GM12878 (cell line): ENCODE results near the gene ST6GAL2. TPM values are rescaled to one million over a fixed set of nuclear protein-coding genes. Genes with fewer than 3 reads are reported as not detected.

Experiments used
- ATAC-seq: fragments of 200-7000 bp; cut with Tn5 transposase; 3 replicates; pipeline ENCODE4 v1.9.1; 2020; ENCODE audit warnings: mild to moderate bottlenecking, moderate library complexity
- BruUV-seq: library from RNA; stranded (reverse); fragments of 400-500 nt; replicated peaks from 2 replicates; lab custom pipeline; 2021; lab: Mats Ljungman, UMichigan
- CTCF ChIA-PET: fragments of 300-600 bp; sonication (Branson Sonifier 250); formaldehyde crosslinking; extraction: SDS; loops from one replicate; lab custom pipeline; 2021; ENCODE audit warnings: inconsistent platforms; lab: Yijun Ruan, JAX
- POLR2A ChIA-PET: fragments of 350-600 bp; formaldehyde crosslinking; extraction: SDS; loops from one replicate; lab custom pipeline; 2021; ENCODE audit warnings: inconsistent platforms; lab: Charles Lee
- RAD21 ChIA-PET: fragments of 300-600 bp; sonication (Branson Sonifier 250); formaldehyde crosslinking; loops from one replicate; lab custom pipeline; 2023; ENCODE audit warnings: antibody characterized with exemption; ENCODE audit not compliant: unreplicated experiment; lab: Charles Lee
- SMC1A ChIA-PET: fragments of 300-600 bp; sonication (Branson Sonifier 250); formaldehyde crosslinking; loops from one replicate; lab custom pipeline; 2023; ENCODE audit not compliant: unreplicated experiment, uncharacterized antibody; lab: Charles Lee
- DNase-seq: peaks from one replicate; pipeline ENCODE4 v3.0.0-alpha.2; 2011; ENCODE audit warnings: low read depth, low spot score
- FAIRE-seq: peaks from 3 replicates; lab custom pipeline; 2011; peaks lifted over from hg19 to GRCh38; lab: Jason Lieb, UNC
- H2AFZ ChIP-seq: 2 replicates; pipeline ENCODE4 v1.6.0; 2011; ENCODE audit warnings: low read depth, low read length, control low read depth; ENCODE audit not compliant: control insufficient read depth
- H3K27ac ChIP-seq: 2 replicates; pipeline ENCODE4 v1.5.1; 2011; ENCODE audit warnings: control low read depth; ENCODE audit not compliant: control insufficient read depth, insufficient read depth
- H3K27me3 ChIP-seq, 2 experiments: replicated peaks in 1 of 2; 2 replicates each; pipeline versions ENCODE4 v1.6.0 to v1.6.1; 2011; ENCODE audit warnings: low read length in 1 of 2; ENCODE audit not compliant: control insufficient read depth in 2 of 2, insufficient read depth in 2 of 2
- H3K36me3 ChIP-seq, 2 experiments: 2 replicates each; pipeline ENCODE4 v1.5.1; 2011; ENCODE audit warnings: low read length in 1 of 2; ENCODE audit not compliant: control insufficient read depth in 2 of 2, insufficient read depth in 2 of 2
- H3K4me1 ChIP-seq: 2 replicates; pipeline ENCODE4 v1.6.1; 2011; ENCODE audit warnings: mild to moderate bottlenecking, low read length, moderate library complexity, mixed read lengths; ENCODE audit not compliant: control insufficient read depth, insufficient read depth
- H3K4me2 ChIP-seq: 2 replicates; pipeline ENCODE4 v1.6.0; 2011; ENCODE audit warnings: control low read depth; ENCODE audit not compliant: control insufficient read depth, insufficient read depth
- H3K4me3 ChIP-seq: fragments of 200-600 bp; sonication (generic); 2 replicates; pipeline ENCODE4 v1.5.1; 2016
- H3K79me2 ChIP-seq: 2 replicates; pipeline ENCODE4 v1.6.0; 2011; ENCODE audit warnings: low read length; ENCODE audit not compliant: control insufficient read depth, insufficient read depth
- H3K9ac ChIP-seq: 2 replicates; pipeline ENCODE4 v1.8.0; 2011; ENCODE audit warnings: low read length, control low read depth, mixed read lengths; ENCODE audit not compliant: control insufficient read depth, insufficient read depth
- H3K9me3 ChIP-seq: replicated peaks from 3 replicates; pipeline ENCODE4 v1.5.1; 2011; ENCODE audit warnings: mild to moderate bottlenecking, low read length; ENCODE audit not compliant: control insufficient read depth, insufficient read depth
- H4K20me1 ChIP-seq: 2 replicates; pipeline ENCODE4 v1.6.0; 2011; ENCODE audit not compliant: control insufficient read depth, insufficient read depth
- CEBPZ ChIP-seq: fragments of 150-350 bp; IDR thresholded peaks from 2 replicates; pipeline ENCODE4 v1.6.1; 2016; ENCODE audit warnings: low read depth, low read length
- EP300 ChIP-seq, 2 experiments: fragments of 150-350 bp in 1 of 2; IDR thresholded peaks; 2 replicates each; pipeline ENCODE4 v1.6.1; 2011 to 2012; ENCODE audit warnings: low read depth in 2 of 2, low read length in 2 of 2, borderline replicate concordance in 1 of 2, improper control_type of control experiment in 1 of 2, inconsistent platforms in 1 of 2; ENCODE audit not compliant: control insufficient read depth in 1 of 2
- HCFC1 ChIP-seq: fragments of 150-350 bp; IDR thresholded peaks from 2 replicates; pipeline ENCODE4 v1.6.1; 2014; ENCODE audit warnings: low read length
- HDAC2 ChIP-seq: fragments of 200-600 bp; sonication (generic); IDR thresholded peaks from 2 replicates; pipeline ENCODE4 v1.6.1; 2017
- HDAC6 ChIP-seq: fragments of 200-600 bp; sonication (generic); IDR thresholded peaks from one replicate; pipeline ENCODE4 v1.8.0; 2017; ENCODE audit warnings: antibody characterized with exemption; ENCODE audit not compliant: unreplicated experiment
- KDM1A ChIP-seq: fragments of 200-600 bp; sonication (generic); IDR thresholded peaks from 2 replicates; pipeline ENCODE4 v1.6.1; 2016; ENCODE audit warnings: borderline replicate concordance
- SPI1 ChIP-seq: IDR thresholded peaks from 2 replicates; pipeline ENCODE4 v1.6.1; 2011; ENCODE audit warnings: low read depth, mild to moderate bottlenecking, low read length, moderate library complexity, borderline replicate concordance; ENCODE audit not compliant: insufficient read depth
- TCF12 ChIP-seq: IDR thresholded peaks from 2 replicates; pipeline ENCODE4 v1.6.1; 2011; ENCODE audit warnings: low read depth, mild to moderate bottlenecking, low read length
- ZBTB4 ChIP-seq: fragments of 450-650 bp; formaldehyde crosslinking; IDR thresholded peaks from 2 replicates; pipeline ENCODE4 v1.4.0; 2022; ENCODE audit warnings: mild to moderate bottlenecking, moderate library complexity
- ZNF207 ChIP-seq: fragments of 450-650 bp; IDR thresholded peaks from 2 replicates; pipeline ENCODE4 v1.6.1; 2014; ENCODE audit warnings: antibody characterized with exemption, mild to moderate bottlenecking, borderline replicate concordance
- ZSCAN29 ChIP-seq: fragments of 450-650 bp; IDR thresholded peaks from 2 replicates; pipeline ENCODE4 v1.6.1; 2017; ENCODE audit warnings: mild to moderate bottlenecking, moderate library complexity
- WGBS: methylation state at CpG from one replicate; pipeline ENCODE4 v1.1.6; 2016; ENCODE audit warnings: low lambda C conversion rate; ENCODE audit not compliant: insufficient replicate concordance, insufficient coverage; ENCODE audit errors: missing lambda C conversion rate; 5-methylcytosine and 5-hydroxymethylcytosine counted together
- in situ Hi-C: fragments of 300-500 bp; cut with MboI; formaldehyde crosslinking; loops from 9 replicates; pipeline ENCODE4 v1.14.3; 2018; ENCODE audit warnings: mixed read lengths
- intact Hi-C: fragments of 100-400 bp; cut with micrococcal nuclease; formaldehyde crosslinking; loops from one replicate; pipeline ENCODE4 v1.14.2; 2022; ENCODE audit not compliant: unreplicated experiment
- polyA plus RNA-seq, 11 experiments: library from polyadenylated mRNA; depleted of rRNA in 4 of 11; unstranded in 6 of 11; stranded (reverse) in 5 of 11; fragments of >200 nt; fragmentation: Nextera tagmentation in 4 of 11; fragmentation: Illumina TruSeq in 1 of 11; extraction: Ambion mirVana in 4 of 11; extraction: Trizol in 1 of 11; gene quantifications; 1 replicate in 1 of 11; 2 replicates in 10 of 11; pipeline versions ENCODE4 v1.2.1 to v1.2.3, GENCODE V29; 2011 to 2016; ENCODE audit warnings: inconsistent platforms in 2 of 11, missing spikeins in 2 of 11, low read depth in 1 of 11
- total RNA-seq, 4 experiments: library from RNA; depleted of rRNA in 3 of 4; stranded (reverse); fragments of >200 nt in 3 of 4; fragmentation: Illumina TruSeq in 1 of 4; extraction: Trizol in 1 of 4; gene quantifications; 2 replicates each; pipeline versions ENCODE4 v1.2.1 to v1.2.3, GENCODE V29; 2013 to 2021

The ST6GAL2 gene
- total and polyA plus RNA-seq, 10 of the 15 experiments (the other 5 are each of a cell fraction or from before 2014, with no cell fraction given): not detected

- no TSS peak for BruUV-seq
- POLR2A ChIA-PET: no interaction called here
- no peak for ATAC-seq
- Histone ChIP-seq H3K9me3 (no peaks in the 10 kb centered on the region), H3K4me1 (no peaks in the 10 kb centered on the region), H3K79me2 (no peaks in the 10 kb centered on the region), H4K20me1 (no peaks in the 10 kb centered on the region), H3K4me3 (no peak overlapping the region), H2AFZ (no peak overlapping the region), H3K4me2 (no peak overlapping the region), H3K27ac (no peak overlapping the region), H3K27me3 (no peaks in the 10 kb centered on the region), H3K9ac (no peak overlapping the region), H3K36me3 (no peaks in the 10 kb centered on the region)
- in situ Hi-C loops: no loop called here
- SMC1A ChIA-PET: no interaction called here
- 30% methylated on average over 4 of the region's 4 CpGs for WGBS
- DNase-seq: no peak
- intact Hi-C loops: no loop called here
- CTCF ChIA-PET: no interaction called here
- RAD21 ChIA-PET: no interaction called here
- TF ChIP-seq HDAC2: no peak
- no peak for TF ChIP-seq ZBTB4
- TF ChIP-seq EP300 (IDR thresholded peaks at IDR 0.05; ENCODE audit: borderline replicate concordance in 1 of 2, control insufficient read depth in 1 of 2, low read depth in 2 of 2, low read length in 2 of 2): no peak
- TF ChIP-seq HDAC6: no peak
- no peak for TF ChIP-seq HCFC1
- TF ChIP-seq KDM1A: no peak
- no peak for TF ChIP-seq CEBPZ
- no peak for TF ChIP-seq ZSCAN29
- no peak for TF ChIP-seq TCF12
- TF ChIP-seq ZNF207: no peak
- no peak for TF ChIP-seq SPI1
- FAIRE-seq: peak; percentile 7
Measured at GRCh38 chr2:106859498-106859897, 26.5 kb downstream of the ST6GAL2 start.
